NCI-H82 treated with DMSO at 0.1 percent for 48 hours (cell line): ENCODE measurements around the gene ZNF286A.
"Not testable (repeated sequence)": the region's sequence is repeated elsewhere in the genome, so short reads cannot be mapped to it uniquely, and the experiment has no call there.

Experiments used
- DNase-seq: peaks from one replicate; lab custom pipeline; 2025; ENCODE audit not compliant: unreplicated experiment; lab: John Stamatoyannopoulos, UW

ZNF286A gene

DNA sequence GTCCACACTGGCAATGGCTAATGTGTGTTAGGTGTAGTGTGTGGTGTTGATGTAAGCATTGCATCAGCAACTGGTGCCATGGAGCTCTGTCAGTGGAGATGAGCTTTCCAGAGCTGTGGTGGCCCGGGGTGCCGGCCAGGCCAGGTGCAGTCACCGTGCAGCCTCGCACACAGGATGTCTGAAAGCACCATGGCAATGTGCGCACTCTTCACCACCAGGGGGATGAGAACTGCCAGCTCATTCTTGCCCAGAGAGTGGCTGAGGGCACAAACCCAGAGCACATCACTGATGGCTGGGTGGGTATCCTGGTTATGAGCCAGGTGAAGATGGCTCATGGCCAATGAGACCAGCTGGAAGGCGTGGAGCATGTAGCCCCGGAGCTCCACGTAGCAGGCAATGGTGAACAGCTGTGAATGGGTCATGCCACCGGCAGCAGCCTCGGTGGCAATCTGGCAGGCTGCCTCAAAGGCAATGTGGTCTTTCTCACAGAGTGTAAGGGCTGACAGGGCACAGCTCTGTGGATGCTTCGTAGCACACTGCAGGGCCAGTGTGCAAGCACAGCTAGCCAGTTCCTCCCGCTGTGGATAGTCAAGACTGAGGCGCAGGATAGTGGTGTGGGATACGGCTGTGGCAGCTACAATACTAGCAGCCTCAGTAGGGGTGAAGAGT, 69.4 kb downstream of the ZNF286A start:
- DNase-seq: not testable (repeated sequence)
